DOHH2 (cell line): Measurements from ENCODE around the gene SBSN.

Experiments
- CTCF ChIP-seq: fragments of 200-600 bp; sonication (generic); IDR thresholded peaks from one replicate; pipeline ENCODE4 v1.5.1; 2014; ENCODE audit warnings: antibody characterized with exemption, mild to moderate bottlenecking, low read depth, low read length; ENCODE audit not compliant: poor library complexity, severe bottlenecking
- EZH2phosphoT487 ChIP-seq: fragments of 200-600 bp; sonication (generic); IDR thresholded peaks from 2 replicates; pipeline ENCODE4 v1.6.1; 2017; ENCODE audit warnings: borderline replicate concordance, mild to moderate bottlenecking, antibody characterized with exemption, low read length, moderate library complexity, mixed read lengths

GRCh38 chr19:35497406-35497805, 30.7 kb downstream of the SBSN start:
- TF ChIP-seq EZH2phosphoT487 = no peak
- TF ChIP-seq CTCF = no peak
